GM10266 (cell line): ENCODE data around the gene SPINK1.

Experiments used
- DNase-seq: peaks from one replicate; pipeline ENCODE4 v3.0.0; 2012; ENCODE audit errors: extremely low spot score
- TF ChIP-seq, protein P1 (sequence below): IDR thresholded peaks from 2 replicates; pipeline ENCODE4 v1.5.1; 2012; ENCODE audit warnings: mild to moderate bottlenecking, low read depth; ENCODE audit not compliant: control insufficient read depth, insufficient read depth; ENCODE audit errors: missing control alignments

The SPINK1 gene

DNA sequence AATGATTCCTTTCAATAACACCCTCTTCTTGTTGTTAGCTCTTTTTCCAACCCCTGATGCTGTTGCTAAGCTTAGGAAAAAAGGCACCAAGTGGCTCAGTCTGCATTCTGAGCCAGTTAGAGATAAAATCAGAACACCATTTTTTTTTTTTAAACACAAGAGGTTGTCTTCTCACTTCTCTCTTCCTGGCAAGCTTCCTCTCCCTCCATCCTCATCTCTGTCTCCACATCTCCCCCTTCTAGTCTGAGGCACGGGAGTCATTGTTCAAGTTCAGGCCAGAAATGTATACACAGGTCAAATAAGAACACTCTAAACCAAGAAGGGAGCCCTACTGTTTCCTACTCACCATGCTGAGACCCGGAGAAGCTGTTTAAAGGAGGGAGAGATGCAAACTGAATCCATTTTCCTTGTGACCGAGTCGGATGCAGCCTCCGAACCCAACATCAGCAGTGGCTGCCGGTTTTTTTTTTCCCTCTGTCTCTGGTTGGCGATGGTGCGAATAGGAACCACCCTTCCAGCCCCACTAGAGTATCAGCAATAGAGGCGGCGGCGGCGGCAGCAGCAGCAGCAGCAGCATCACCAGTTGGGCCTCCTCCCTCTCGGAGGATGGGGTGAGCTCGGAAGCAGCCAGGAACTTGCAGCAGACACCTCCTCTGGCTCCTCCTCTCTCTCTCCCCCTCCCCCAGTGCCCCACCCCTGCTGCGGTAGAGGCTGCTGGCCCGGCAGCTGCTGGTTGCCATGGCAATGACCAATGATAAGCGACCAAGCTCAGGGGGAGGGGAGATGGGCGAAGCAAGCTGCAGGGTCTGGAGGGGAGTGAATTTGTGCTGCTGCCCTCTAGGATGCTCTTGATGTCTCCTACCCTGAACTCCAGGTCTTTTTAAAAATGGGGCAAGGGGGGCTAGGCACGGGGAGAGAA is 49.1 kb downstream of the SPINK1 start, which contains the start of gene JAKMIP2:
Gene JAKMIP2, minus strand, starts transcription at position 619 of the 919 bp plus-strand sequence. CDS start 110,922 bp downstream, outside the sequence.
- DNase-seq, result peak; percentile 7
- TF ChIP-seq, protein P1, sequence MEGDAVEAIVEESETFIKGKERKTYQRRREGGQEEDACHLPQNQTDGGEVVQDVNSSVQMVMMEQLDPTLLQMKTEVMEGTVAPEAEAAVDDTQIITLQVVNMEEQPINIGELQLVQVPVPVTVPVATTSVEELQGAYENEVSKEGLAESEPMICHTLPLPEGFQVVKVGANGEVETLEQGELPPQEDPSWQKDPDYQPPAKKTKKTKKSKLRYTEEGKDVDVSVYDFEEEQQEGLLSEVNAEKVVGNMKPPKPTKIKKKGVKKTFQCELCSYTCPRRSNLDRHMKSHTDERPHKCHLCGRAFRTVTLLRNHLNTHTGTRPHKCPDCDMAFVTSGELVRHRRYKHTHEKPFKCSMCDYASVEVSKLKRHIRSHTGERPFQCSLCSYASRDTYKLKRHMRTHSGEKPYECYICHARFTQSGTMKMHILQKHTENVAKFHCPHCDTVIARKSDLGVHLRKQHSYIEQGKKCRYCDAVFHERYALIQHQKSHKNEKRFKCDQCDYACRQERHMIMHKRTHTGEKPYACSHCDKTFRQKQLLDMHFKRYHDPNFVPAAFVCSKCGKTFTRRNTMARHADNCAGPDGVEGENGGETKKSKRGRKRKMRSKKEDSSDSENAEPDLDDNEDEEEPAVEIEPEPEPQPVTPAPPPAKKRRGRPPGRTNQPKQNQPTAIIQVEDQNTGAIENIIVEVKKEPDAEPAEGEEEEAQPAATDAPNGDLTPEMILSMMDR, result no peak

DNA sequence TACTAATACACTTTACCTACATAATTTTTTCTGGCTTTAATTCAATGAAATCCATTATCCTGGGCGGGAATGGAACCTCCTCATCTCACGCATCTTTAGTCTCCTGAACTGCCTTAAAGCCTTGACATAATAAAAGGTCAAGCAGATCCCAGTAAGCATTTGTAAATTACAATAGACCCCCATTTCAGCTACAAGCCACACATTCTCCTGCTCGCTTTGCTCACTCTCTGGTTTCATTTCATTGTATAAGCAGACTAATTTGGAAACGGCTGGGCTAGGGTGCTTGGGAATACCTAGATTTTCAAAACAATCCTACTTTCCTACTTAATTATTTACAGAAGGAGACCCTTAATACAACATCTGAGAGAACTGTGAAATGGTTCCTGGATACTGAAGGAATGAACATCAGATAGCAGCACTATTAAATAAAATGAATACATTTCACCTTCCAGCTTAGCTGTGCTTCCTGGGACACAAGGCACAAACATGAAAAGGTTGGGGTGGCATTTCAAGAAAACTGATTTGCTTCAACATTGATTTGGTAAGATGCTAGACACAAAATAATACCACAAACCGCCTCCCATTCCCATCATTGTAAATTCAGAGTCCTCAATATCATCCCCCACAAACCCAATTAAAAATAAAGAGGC is 50.4 kb downstream of the SPINK1 start:
- no peak for DNase-seq
- TF ChIP-seq, protein P1, result no peak

DNA sequence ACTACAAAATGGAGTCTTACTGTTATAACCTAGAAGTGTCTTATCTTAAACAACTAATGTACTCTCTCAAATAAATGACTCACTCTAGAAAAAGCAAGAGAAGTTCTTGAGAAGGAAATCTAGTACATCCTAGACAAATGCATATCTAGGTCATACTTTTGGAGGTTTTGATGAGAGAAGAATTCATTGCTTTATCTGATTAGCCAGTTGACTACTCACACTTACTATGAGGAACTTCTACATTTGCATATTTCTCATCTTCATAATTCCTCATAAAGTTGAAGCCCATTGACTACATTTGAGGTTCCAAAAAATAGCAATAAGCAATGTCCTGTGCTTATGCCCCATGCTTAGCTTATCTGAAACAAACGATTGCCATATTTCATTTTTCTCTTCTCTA is 51.8 kb downstream of the SPINK1 start:
- no peak for DNase-seq
- TF ChIP-seq, protein P1, result no peak

DNA sequence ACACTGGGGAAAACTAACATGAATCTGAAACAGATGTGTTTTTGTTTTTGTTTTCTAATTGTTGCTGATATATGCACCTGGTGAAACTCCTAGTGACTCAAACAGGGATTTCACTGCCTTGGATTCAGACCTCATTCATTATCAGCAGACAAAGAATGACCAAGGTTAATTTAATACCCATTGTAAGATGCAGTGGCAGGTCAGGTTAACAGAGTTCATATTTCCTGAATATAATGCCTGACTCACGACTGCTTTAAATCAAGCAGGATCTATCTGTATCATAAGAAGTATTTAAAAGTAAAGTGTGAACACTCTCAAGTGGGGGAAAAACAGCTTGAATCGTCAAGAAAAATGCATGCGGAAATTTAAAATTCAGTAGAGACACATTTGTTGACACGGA is 54.5 kb downstream of the SPINK1 start:
- no peak for DNase-seq
- TF ChIP-seq, protein P1, result no peak
